GM18907 (cell line): ENCODE measurements around the gene SLC37A2.
"Not testable (repeated sequence)": the region's sequence is repeated elsewhere in the genome, so short reads cannot be mapped to it uniquely, and the experiment has no call there.

ENCODE experiments used
- ATAC-seq: cut with Tn5 transposase; IDR thresholded peaks from one replicate; pipeline ENCODE4 v1.9.1; 2021; ENCODE audit warnings: mild to moderate bottlenecking, moderate library complexity; ENCODE audit not compliant: unreplicated experiment

SLC37A2 gene

GRCh38 chr11:125083312-125084056, 20.4 kb downstream of the SLC37A2 start:
- no peak for ATAC-seq

- ATAC-seq: no peak
These were observed 20.9 kb downstream of the SLC37A2 start for GRCh38 chr11:125084057-125084416.

GRCh38 chr11:125084761-125085231, 21.7 kb downstream of the SLC37A2 start:
- no peak for ATAC-seq

GRCh38 chr11:125085301-125086081, 22.4 kb downstream of the SLC37A2 start:
- ATAC-seq: no peak

GRCh38 chr11:125086633-125087296, 23.7 kb downstream of the SLC37A2 start:
- ATAC-seq: no peak

- ATAC-seq: no peak
These were observed 25.0 kb downstream of the SLC37A2 start for GRCh38 chr11:125088123-125088522.

- no peak for ATAC-seq
These were observed 25.7 kb downstream of the SLC37A2 start for GRCh38 chr11:125088576-125089455.

- not testable (repeated sequence) for ATAC-seq
These were observed 26.4 kb downstream of the SLC37A2 start for GRCh38 chr11:125089481-125089880.

- ATAC-seq: not testable (repeated sequence)
These were observed 27.0 kb downstream of the SLC37A2 start for GRCh38 chr11:125090151-125090550.

GRCh38 chr11:125090816-125091215, 27.7 kb downstream of the SLC37A2 start:
- ATAC-seq: no peak

GRCh38 chr11:125091247-125091876, 28.3 kb downstream of the SLC37A2 start:
- ATAC-seq: no peak

GRCh38 chr11:125091877-125092664, 29.0 kb downstream of the SLC37A2 start:
- no peak for ATAC-seq

GRCh38 chr11:125092669-125093068, 29.6 kb downstream of the SLC37A2 start:
- ATAC-seq: no peak

- no peak for ATAC-seq
These were observed 30.4 kb downstream of the SLC37A2 start for GRCh38 chr11:125093502-125093901.

- no peak for ATAC-seq
These were observed 31.6 kb downstream of the SLC37A2 start for GRCh38 chr11:125094731-125095130.

- ATAC-seq: no peak
These were observed 37.0 kb downstream of the SLC37A2 start for GRCh38 chr11:125100136-125100535.

- ATAC-seq: no peak
These were observed 38.5 kb downstream of the SLC37A2 start for GRCh38 chr11:125101596-125101995.

- ATAC-seq: no peak
These were observed 38.9 kb downstream of the SLC37A2 start for GRCh38 chr11:125102025-125102424.

- no peak for ATAC-seq
These were observed 39.4 kb downstream of the SLC37A2 start for GRCh38 chr11:125102510-125102909.
